IMR-90 (cell line): ENCODE measurements around the gene RHOH.

Experiments used
- CEBPB ChIP-seq: IDR thresholded peaks from 2 replicates; pipeline ENCODE4 v1.6.1; 2012; ENCODE audit warnings: low read depth, low read length, improper control_type of control experiment
- CHD1 ChIP-seq: IDR thresholded peaks from 2 replicates; pipeline ENCODE4 v1.6.1; 2012; ENCODE audit warnings: low read depth, low read length, improper control_type of control experiment
- FOS ChIP-seq: fragments of 150-350 bp; IDR thresholded peaks from 2 replicates; pipeline ENCODE4 v1.6.1; 2016; ENCODE audit warnings: low read depth, low read length
- MXI1 ChIP-seq: IDR thresholded peaks from 2 replicates; pipeline ENCODE4 v1.6.1; 2012; ENCODE audit warnings: low read depth, mild to moderate bottlenecking, low read length, moderate library complexity, borderline replicate concordance
- NFE2L2 ChIP-seq: fragments of 150-350 bp; IDR thresholded peaks from 2 replicates; pipeline ENCODE4 v1.6.1; 2016; ENCODE audit warnings: low read depth, mild to moderate bottlenecking, low read length
- POLR2A ChIP-seq: IDR thresholded peaks from 2 replicates; pipeline ENCODE4 v1.6.1; 2012; ENCODE audit warnings: mild to moderate bottlenecking, low read depth, low read length
- RAD21 ChIP-seq: IDR thresholded peaks from 2 replicates; pipeline ENCODE4 v1.6.1; 2012; ENCODE audit warnings: low read length, improper control_type of control experiment
- RCOR1 ChIP-seq: IDR thresholded peaks from 2 replicates; pipeline ENCODE4 v1.6.1; 2012; ENCODE audit warnings: mild to moderate bottlenecking, low read length, improper control_type of control experiment; ENCODE audit not compliant: insufficient replicate concordance
- RFX5 ChIP-seq: IDR thresholded peaks from 2 replicates; pipeline ENCODE4 v1.8.0; 2012; ENCODE audit warnings: low read depth, mild to moderate bottlenecking, low read length, moderate library complexity
- SMC3 ChIP-seq: fragments of 150-350 bp; IDR thresholded peaks from 2 replicates; pipeline ENCODE4 v1.6.1; 2016; ENCODE audit warnings: low read depth, mild to moderate bottlenecking, antibody characterized with exemption, low read length, moderate library complexity
- TF ChIP-seq, protein P1 (sequence below): conservative IDR thresholded peaks from 2 replicates; pipeline ENCODE4 v1.5.1; 2012; ENCODE audit warnings: mild to moderate bottlenecking, low read depth, low read length, improper control_type of control experiment
- TF ChIP-seq, protein P2 (sequence below): fragments of 150-350 bp; IDR thresholded peaks from 2 replicates; pipeline ENCODE4 v1.6.1; 2017; ENCODE audit warnings: mild to moderate bottlenecking, antibody characterized with exemption, low read length, low read depth

GRCh38 chr4:40245550-40245949, 48.7 kb downstream of the RHOH start:
- no peak for TF ChIP-seq MXI1
- TF ChIP-seq POLR2A, result no peak
- TF ChIP-seq, protein P1, sequence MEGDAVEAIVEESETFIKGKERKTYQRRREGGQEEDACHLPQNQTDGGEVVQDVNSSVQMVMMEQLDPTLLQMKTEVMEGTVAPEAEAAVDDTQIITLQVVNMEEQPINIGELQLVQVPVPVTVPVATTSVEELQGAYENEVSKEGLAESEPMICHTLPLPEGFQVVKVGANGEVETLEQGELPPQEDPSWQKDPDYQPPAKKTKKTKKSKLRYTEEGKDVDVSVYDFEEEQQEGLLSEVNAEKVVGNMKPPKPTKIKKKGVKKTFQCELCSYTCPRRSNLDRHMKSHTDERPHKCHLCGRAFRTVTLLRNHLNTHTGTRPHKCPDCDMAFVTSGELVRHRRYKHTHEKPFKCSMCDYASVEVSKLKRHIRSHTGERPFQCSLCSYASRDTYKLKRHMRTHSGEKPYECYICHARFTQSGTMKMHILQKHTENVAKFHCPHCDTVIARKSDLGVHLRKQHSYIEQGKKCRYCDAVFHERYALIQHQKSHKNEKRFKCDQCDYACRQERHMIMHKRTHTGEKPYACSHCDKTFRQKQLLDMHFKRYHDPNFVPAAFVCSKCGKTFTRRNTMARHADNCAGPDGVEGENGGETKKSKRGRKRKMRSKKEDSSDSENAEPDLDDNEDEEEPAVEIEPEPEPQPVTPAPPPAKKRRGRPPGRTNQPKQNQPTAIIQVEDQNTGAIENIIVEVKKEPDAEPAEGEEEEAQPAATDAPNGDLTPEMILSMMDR, result no peak
- no peak for TF ChIP-seq RCOR1
- TF ChIP-seq FOS, result no peak
- TF ChIP-seq RFX5, result no peak
- no peak for TF ChIP-seq RAD21
- no peak for TF ChIP-seq SMC3
- TF ChIP-seq NFE2L2, result no peak
- no peak for TF ChIP-seq CEBPB
- TF ChIP-seq, protein P2, sequence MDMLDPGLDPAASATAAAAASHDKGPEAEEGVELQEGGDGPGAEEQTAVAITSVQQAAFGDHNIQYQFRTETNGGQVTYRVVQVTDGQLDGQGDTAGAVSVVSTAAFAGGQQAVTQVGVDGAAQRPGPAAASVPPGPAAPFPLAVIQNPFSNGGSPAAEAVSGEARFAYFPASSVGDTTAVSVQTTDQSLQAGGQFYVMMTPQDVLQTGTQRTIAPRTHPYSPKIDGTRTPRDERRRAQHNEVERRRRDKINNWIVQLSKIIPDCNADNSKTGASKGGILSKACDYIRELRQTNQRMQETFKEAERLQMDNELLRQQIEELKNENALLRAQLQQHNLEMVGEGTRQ, result no peak
- TF ChIP-seq CHD1, result no peak
